Activated CD4-positive, alpha-beta memory T cell treated with anti-CD3 and anti-CD28 coated beads for 36 hours (primary cell): ENCODE measurements around the gene UBE2Q1. TPM values are rescaled to one million over a fixed set of nuclear protein-coding genes. Genes with fewer than 3 reads are reported as not detected.
A peak's percentile ranks its signal among the peaks of the same experiment; 100 is the strongest.

Experiments used
- CTCF ChIA-PET: fragments of 350-600 bp; sonication (Branson Sonifier 250); formaldehyde crosslinking; loops from one replicate; lab custom pipeline; 2021; ENCODE audit warnings: antibody characterized with exemption, inconsistent platforms; lab: Charles Lee
- POLR2A ChIA-PET: fragments of 350-600 bp; sonication (Branson Sonifier 250); formaldehyde crosslinking; loops from one replicate; lab custom pipeline; 2021; ENCODE audit warnings: antibody characterized with exemption; lab: Charles Lee
- DNase-seq: peaks from one replicate; pipeline ENCODE4 v3.0.0-alpha.2; 2020
- H3K27ac Mint-ChIP-seq: one replicate; pipeline ENCODE4 v1.8.0; 2021; ENCODE audit warnings: mixed read lengths
- H3K27me3 Mint-ChIP-seq: one replicate; pipeline ENCODE4 v1.8.0; 2021; ENCODE audit warnings: mixed read lengths
- H3K36me3 Mint-ChIP-seq: one replicate; pipeline ENCODE4 v1.8.0; 2021; ENCODE audit warnings: mixed read lengths
- H3K4me1 Mint-ChIP-seq: one replicate; pipeline ENCODE4 v1.8.0; 2021; ENCODE audit warnings: low read depth, mixed read lengths
- H3K4me3 Mint-ChIP-seq: one replicate; pipeline ENCODE4 v1.8.0; 2021; ENCODE audit warnings: mild to moderate bottlenecking, mixed read lengths
- H3K9me3 Mint-ChIP-seq: one replicate; pipeline ENCODE4 v1.8.0; 2021; ENCODE audit warnings: mixed read lengths
- intact Hi-C: fragments of 100-400 bp; cut with micrococcal nuclease; formaldehyde crosslinking; loops from one replicate; pipeline ENCODE4 v1.15.1; 2023
- total RNA-seq, 2 experiments: library from RNA; stranded (reverse); gene quantifications; one replicate each; pipeline ENCODE4 v1.2.3, GENCODE V29; 2021

The UBE2Q1 gene
- total RNA-seq, 2 experiments from 2014 or later = 82.5 to 86.2 TPM

GRCh38 chr1:154575951-154576566 is 17.6 kb upstream of the UBE2Q1 start:
- H3K36me3 Mint-ChIP-seq = peaks cover 24% of the 10 kb centered on the region
- DNase-seq = no peak
- peak overlapping the region; percentile 14 for H3K4me3 Mint-ChIP-seq
- ChIA-PET CTCF (interaction anchor here (1.3 kb wide), 1 partner anchor 16 kb away, joined by 4 read pairs; no protein-coding TSS in a partner anchor), POLR2A (interaction anchor here (1.0 kb wide), 1 partner anchor 10 kb away, joined by 3 read pairs; no protein-coding TSS in a partner anchor)
- intact Hi-C loops = no loop called here
- no peaks in the 10 kb centered on the region for H3K4me1 Mint-ChIP-seq
- H3K27me3 Mint-ChIP-seq = no peaks in the 10 kb centered on the region
- no peak overlapping the region for H3K27ac Mint-ChIP-seq
- H3K9me3 Mint-ChIP-seq = no peaks in the 10 kb centered on the region

- no peaks in the 10 kb centered on the region for H3K27me3 Mint-ChIP-seq
- peak overlapping the region; percentile 14 for H3K4me3 Mint-ChIP-seq
- no peak overlapping the region for H3K27ac Mint-ChIP-seq
- intact Hi-C loops = no loop called here
- H3K36me3 Mint-ChIP-seq = peaks cover 16% of the 10 kb centered on the region
- DNase-seq = no peak
- ChIA-PET POLR2A (interaction anchor here (1.0 to 1.1 kb wide), 2 partner anchors 9 to 16 kb away, joined by 3 read pairs; no protein-coding TSS in a partner anchor), CTCF (interaction anchor here (0.5 to 1.3 kb wide), 2 partner anchors 15 to 87 kb away, joined by 3 to 4 read pairs; no protein-coding TSS in a partner anchor)
- H3K9me3 Mint-ChIP-seq = no peaks in the 10 kb centered on the region
- no peaks in the 10 kb centered on the region for H3K4me1 Mint-ChIP-seq
Observed at GRCh38 chr1:154575147-154575927, 16.9 kb upstream of the UBE2Q1 start.

GRCh38 chr1:154574716-154575115 is 16.3 kb upstream of the UBE2Q1 start:
- intact Hi-C loops = no loop called here
- Mint-ChIP-seq H3K4me3 (no peak overlapping the region), H3K27me3 (no peaks in the 10 kb centered on the region), H3K9me3 (no peaks in the 10 kb centered on the region), H3K4me1 (no peaks in the 10 kb centered on the region), H3K36me3 (peaks cover 14% of the 10 kb centered on the region), H3K27ac (no peak overlapping the region)
- ChIA-PET CTCF (interaction anchor here (0.5 kb wide), 1 partner anchor 87 kb away, joined by 3 read pairs; no protein-coding TSS in a partner anchor), POLR2A (interaction anchor here (1.1 kb wide), 1 partner anchor 16 kb away, joined by 3 read pairs; no protein-coding TSS in a partner anchor)
- DNase-seq = peak; percentile 32

- peaks cover 1% of the 10 kb centered on the region for H3K4me1 Mint-ChIP-seq
- intact Hi-C loops = no loop called here
- peaks cover 4% of the 10 kb centered on the region for H3K27me3 Mint-ChIP-seq
- H3K36me3 Mint-ChIP-seq = no peaks in the 10 kb centered on the region
- no peak for DNase-seq
- H3K9me3 Mint-ChIP-seq = no peaks in the 10 kb centered on the region
- CTCF ChIA-PET = interaction anchor here (0.8 to 1.2 kb wide), 4 partner anchors 13 to 305 kb away, joined by 3 read pairs; no protein-coding TSS in a partner anchor
- POLR2A ChIA-PET = interaction anchor here (1.5 kb wide), 1 partner anchor 97 kb away, joined by 3 read pairs; no protein-coding TSS in a partner anchor
- no peak overlapping the region for H3K4me3 Mint-ChIP-seq
- no peak overlapping the region for H3K27ac Mint-ChIP-seq
Observed at GRCh38 chr1:154573168-154573510, 14.7 kb upstream of the UBE2Q1 start.

GRCh38 chr1:154572468-154573167 is 14.2 kb upstream of the UBE2Q1 start:
- H3K9me3 Mint-ChIP-seq = no peaks in the 10 kb centered on the region
- H3K27me3 Mint-ChIP-seq = peaks cover 8% of the 10 kb centered on the region
- POLR2A ChIA-PET = interaction anchor here (1.5 kb wide), 1 partner anchor 97 kb away, joined by 3 read pairs; no protein-coding TSS in a partner anchor
- intact Hi-C loops = no loop called here
- peaks cover 6% of the 10 kb centered on the region for H3K4me1 Mint-ChIP-seq
- CTCF ChIA-PET = interaction anchor here (0.8 to 1.0 kb wide), 3 partner anchors 13 to 306 kb away, joined by 3 read pairs; no protein-coding TSS in a partner anchor
- H3K27ac Mint-ChIP-seq = no peak overlapping the region
- no peaks in the 10 kb centered on the region for H3K36me3 Mint-ChIP-seq
- no peak for DNase-seq
- H3K4me3 Mint-ChIP-seq = no peak overlapping the region

GRCh38 chr1:154571964-154572288 is 13.5 kb upstream of the UBE2Q1 start:
- CTCF ChIA-PET = no interaction called here
- Mint-ChIP-seq H3K9me3 (no peaks in the 10 kb centered on the region), H3K4me3 (no peak overlapping the region), H3K27me3 (peaks cover 11% of the 10 kb centered on the region), H3K4me1 (peaks cover 9% of the 10 kb centered on the region), H3K27ac (no peak overlapping the region), H3K36me3 (no peaks in the 10 kb centered on the region)
- no peak for DNase-seq
- intact Hi-C loops = no loop called here
- POLR2A ChIA-PET = no interaction called here

- Mint-ChIP-seq H3K27ac (no peak overlapping the region), H3K27me3 (peaks cover 16% of the 10 kb centered on the region), H3K4me3 (no peak overlapping the region), H3K4me1 (peaks cover 9% of the 10 kb centered on the region), H3K36me3 (no peaks in the 10 kb centered on the region), H3K9me3 (no peaks in the 10 kb centered on the region)
- DNase-seq = no peak
- intact Hi-C loops = no loop called here
- CTCF ChIA-PET = no interaction called here
- POLR2A ChIA-PET = no interaction called here
Observed at GRCh38 chr1:154571244-154571963, 12.9 kb upstream of the UBE2Q1 start.

- CTCF ChIA-PET = interaction anchor here (0.7 to 2.4 kb wide), 6 partner anchors 9 to 310 kb away, joined by 3 to 27 read pairs (median 3); no protein-coding TSS in a partner anchor
- no peak overlapping the region for H3K27ac Mint-ChIP-seq
- H3K4me1 Mint-ChIP-seq = peaks cover 9% of the 10 kb centered on the region
- H3K27me3 Mint-ChIP-seq = peaks cover 20% of the 10 kb centered on the region
- intact Hi-C loops = no loop called here
- POLR2A ChIA-PET = interaction anchor here (0.6 kb wide), 1 partner anchor 76 kb away, joined by 3 read pairs; no protein-coding TSS in a partner anchor
- H3K9me3 Mint-ChIP-seq = no peaks in the 10 kb centered on the region
- DNase-seq = no peak
- no peaks in the 10 kb centered on the region for H3K36me3 Mint-ChIP-seq
- H3K4me3 Mint-ChIP-seq = peak overlapping the region; percentile 36
Observed at GRCh38 chr1:154568157-154568815, 9.8 kb upstream of the UBE2Q1 start.

- H3K9me3 Mint-ChIP-seq = no peaks in the 10 kb centered on the region
Observed at GRCh38 chr1:154567386-154568156, 9.1 kb upstream of the UBE2Q1 start, which contains the start of gene CHRNB2. CHRNB2 (plus strand) TSS chr1:154567778; CDS start chr1:154568045, 267 bp downstream.

GRCh38 chr1:154565876-154566275 is 7.4 kb upstream of the UBE2Q1 start:
- Mint-ChIP-seq H3K36me3 (no peaks in the 10 kb centered on the region), H3K9me3 (no peaks in the 10 kb centered on the region), H3K4me3 (no peak overlapping the region), H3K27ac (no peak overlapping the region), H3K4me1 (peaks cover 9% of the 10 kb centered on the region), H3K27me3 (peaks cover 20% of the 10 kb centered on the region)
- ChIA-PET CTCF (no interaction called here), POLR2A (interaction anchor here (1.0 kb wide), 1 partner anchor 10 kb away, joined by 3 read pairs; no protein-coding TSS in a partner anchor)
- no peak for DNase-seq
- intact Hi-C loops = no loop called here

More at GRCh38 chr1:154567386-154568156, 9.1 kb upstream of the UBE2Q1 start, which contains the start of gene CHRNB2:
- Mint-ChIP-seq H3K36me3 (no peaks in the 10 kb centered on the region), H3K4me3 (peak within 1 kb of the TSS; percentile 36), H3K27ac (no peak within 1 kb of the TSS), H3K4me1 (peaks cover 9% of the 10 kb centered on the region), H3K27me3 (peaks cover 20% of the 10 kb centered on the region)
- intact Hi-C loops = no loop called here
- DNase-seq = peak; percentile 77
- CTCF ChIA-PET = interaction anchor here (1.0 to 2.4 kb wide), 5 partner anchors 8 to 311 kb away, joined by 3 to 27 read pairs (median 3); no protein-coding TSS in a partner anchor
- POLR2A ChIA-PET = interaction anchor here (0.6 kb wide), 1 partner anchor 76 kb away, joined by 3 read pairs; no protein-coding TSS in a partner anchor
